Measurements from ENCODE around the gene VSTM2B.

- TF ChIP-seq CTCF (IDR thresholded peaks at IDR 0.05) (no peak), POLR2A (IDR thresholded peaks at IDR 0.05) (no peak), EP300 (IDR thresholded peaks at IDR 0.05; ENCODE audit: low read depth) (no peak), POLR2AphosphoS5 (IDR thresholded peaks at IDR 0.05) (no peak)
Observed at GRCh38 chr19:29574510-29574909, 48.7 kb downstream of the VSTM2B start.
